Measurements from ENCODE around the gene PITRM1. TPM values are rescaled to one million over a fixed set of nuclear protein-coding genes. Genes with fewer than 3 reads are reported as not detected.

The PITRM1 gene
- total and polyA plus RNA-seq, 2 experiments from 2014 or later: 44.1 to 45.9 TPM

- Histone ChIP-seq H3K9me3 (ENCODE audit: low read depth) (no peaks in the 10 kb centered on the region), H3K4me1 (ENCODE audit: insufficient read depth) (no peaks in the 10 kb centered on the region), H3K27me3 (no peaks in the 10 kb centered on the region), H3K79me2 (no peaks in the 10 kb centered on the region), H3K27ac (no peak overlapping the region), H3K4me2 (no peak overlapping the region), H3K4me3 (no peak overlapping the region), H2AFZ (no peak overlapping the region), H3K9me2 (replicated peaks; ENCODE audit: insufficient read depth) (no peaks in the 10 kb centered on the region), H4K20me1 (ENCODE audit: insufficient read depth, poor library complexity, severe bottlenecking) (no peaks in the 10 kb centered on the region), H3K36me3 (replicated peaks; ENCODE audit: insufficient read depth, low read depth) (peaks cover 5% of the 10 kb centered on the region)
- no peak for DNase-seq (ENCODE audit: low spot score)
- no peak for TF ChIP-seq EZH2 (IDR thresholded peaks at IDR 0.05; ENCODE audit: borderline replicate concordance)
- 99% methylated on average over 10 of the region's 10 CpGs for WGBS (ENCODE audit: low lambda C conversion rate, missing lambda C conversion rate)
These were observed 17.9 kb downstream of the PITRM1 start for GRCh38 chr10:3154666-3155065.

- no peaks in the 10 kb centered on the region for H3K9me2 ChIP-seq (replicated peaks; ENCODE audit: insufficient read depth)
- H3K4me1 ChIP-seq (ENCODE audit: insufficient read depth): no peaks in the 10 kb centered on the region
- H3K27ac ChIP-seq: no peak overlapping the region
- no peaks in the 10 kb centered on the region for H4K20me1 ChIP-seq (ENCODE audit: insufficient read depth, poor library complexity, severe bottlenecking)
- TF ChIP-seq EZH2phosphoT487 (IDR thresholded peaks at IDR 0.05; ENCODE audit: low read depth, severe bottlenecking, unreplicated experiment) (no peak), CTCF (IDR thresholded peaks at IDR 0.05; ENCODE audit: poor library complexity) (no peak), EZH2 (IDR thresholded peaks at IDR 0.05; ENCODE audit: borderline replicate concordance) (no peak)
- no peak overlapping the region for H2AFZ ChIP-seq
- no peak overlapping the region for H3K4me3 ChIP-seq
- no peak for DNase-seq (ENCODE audit: low spot score)
- H3K36me3 ChIP-seq (replicated peaks; ENCODE audit: insufficient read depth, low read depth): peaks cover 5% of the 10 kb centered on the region
- H3K79me2 ChIP-seq: no peaks in the 10 kb centered on the region
- no peaks in the 10 kb centered on the region for H3K27me3 ChIP-seq
- no peak overlapping the region for H3K4me2 ChIP-seq
- no peaks in the 10 kb centered on the region for H3K9me3 ChIP-seq (ENCODE audit: low read depth)
- WGBS (ENCODE audit: low lambda C conversion rate, missing lambda C conversion rate): 98% methylated on average over 9 of the region's 9 CpGs
These were observed 20.0 kb downstream of the PITRM1 start for GRCh38 chr10:3152566-3152935.

- no peak overlapping the region for H3K4me2 ChIP-seq
- H3K27ac ChIP-seq: no peak overlapping the region
- TF ChIP-seq CTCF (IDR thresholded peaks at IDR 0.05; ENCODE audit: poor library complexity) (no peak), EZH2 (IDR thresholded peaks at IDR 0.05; ENCODE audit: borderline replicate concordance) (no peak), EZH2phosphoT487 (IDR thresholded peaks at IDR 0.05; ENCODE audit: low read depth, severe bottlenecking, unreplicated experiment) (no peak)
- 94% methylated on average over 13 of the region's 13 CpGs for WGBS (ENCODE audit: low lambda C conversion rate, missing lambda C conversion rate)
- peaks cover 5% of the 10 kb centered on the region for H3K36me3 ChIP-seq (replicated peaks; ENCODE audit: insufficient read depth, low read depth)
- H3K79me2 ChIP-seq: no peaks in the 10 kb centered on the region
- H4K20me1 ChIP-seq (ENCODE audit: insufficient read depth, poor library complexity, severe bottlenecking): no peaks in the 10 kb centered on the region
- no peaks in the 10 kb centered on the region for H3K27me3 ChIP-seq
- no peaks in the 10 kb centered on the region for H3K4me1 ChIP-seq (ENCODE audit: insufficient read depth)
- H2AFZ ChIP-seq: no peak overlapping the region
- no peaks in the 10 kb centered on the region for H3K9me3 ChIP-seq (ENCODE audit: low read depth)
- H3K4me3 ChIP-seq: no peak overlapping the region
- DNase-seq (ENCODE audit: low spot score): no peak
- H3K9me2 ChIP-seq (replicated peaks; ENCODE audit: insufficient read depth): no peaks in the 10 kb centered on the region
These were observed 20.6 kb downstream of the PITRM1 start for GRCh38 chr10:3151889-3152565.

GRCh38 chr10:3150961-3151360, 21.6 kb downstream of the PITRM1 start:
- H3K9me3 ChIP-seq (ENCODE audit: low read depth): no peaks in the 10 kb centered on the region
- TF ChIP-seq EZH2 (IDR thresholded peaks at IDR 0.05; ENCODE audit: borderline replicate concordance): no peak
- no peak for TF ChIP-seq EZH2phosphoT487 (IDR thresholded peaks at IDR 0.05; ENCODE audit: low read depth, severe bottlenecking, unreplicated experiment)
- no peak for TF ChIP-seq CTCF (IDR thresholded peaks at IDR 0.05; ENCODE audit: poor library complexity)
- no peaks in the 10 kb centered on the region for H3K27me3 ChIP-seq
- peaks cover 5% of the 10 kb centered on the region for H3K36me3 ChIP-seq (replicated peaks; ENCODE audit: insufficient read depth, low read depth)
- H3K9me2 ChIP-seq (replicated peaks; ENCODE audit: insufficient read depth): no peaks in the 10 kb centered on the region
- H3K4me2 ChIP-seq: no peak overlapping the region
- H3K4me3 ChIP-seq: no peak overlapping the region
- no peaks in the 10 kb centered on the region for H4K20me1 ChIP-seq (ENCODE audit: insufficient read depth, poor library complexity, severe bottlenecking)
- 96% methylated on average over 14 of the region's 14 CpGs for WGBS (ENCODE audit: low lambda C conversion rate, missing lambda C conversion rate)
- DNase-seq (ENCODE audit: low spot score): no peak
- no peaks in the 10 kb centered on the region for H3K4me1 ChIP-seq (ENCODE audit: insufficient read depth)
- H3K27ac ChIP-seq: no peak overlapping the region
- H3K79me2 ChIP-seq: no peaks in the 10 kb centered on the region
- no peak overlapping the region for H2AFZ ChIP-seq

Measured in hepatocyte (in vitro differentiated cells).